Body of pancreas (tissue), 4 donors: Measurements from ENCODE around the gene CATSPER1. TPM values are rescaled to one million over a fixed set of nuclear protein-coding genes. Genes with fewer than 3 reads are reported as not detected.
A peak's percentile ranks its signal among the peaks of the same experiment; 100 is the strongest.

ENCODE experiments used
- ATAC-seq: fragments of 150-250 bp; one replicate; pipeline ENCODE4 v1.9.1; 2016
- DNase-seq, 4 donors: peaks; one replicate each; pipeline ENCODE4 v3.0.0-alpha.2; 2019
- H3K27ac ChIP-seq, 4 donors: fragments of 200-600 bp; sonication (generic); 1 replicate in 3 of 4; 2 replicates in 1 of 4; pipeline versions ENCODE4 v1.5.1 to v1.6.1; 2016 to 2019; ENCODE audit warnings: mild to moderate bottlenecking in 1 of 4, mixed read lengths in 1 of 4, moderate library complexity in 1 of 4
- H3K27me3 ChIP-seq, 2 donors: fragments of 200-600 bp; sonication (generic); one replicate each; pipeline ENCODE4 v1.6.0; 2016; ENCODE audit warnings: mild to moderate bottlenecking in 1 of 2
- H3K36me3 ChIP-seq, 2 donors: fragments of 200-600 bp; sonication (generic); replicated peaks in 1 of 2; 2 replicates each; pipeline ENCODE4 v1.5.1; 2016; ENCODE audit warnings: low read depth in 2 of 2; ENCODE audit not compliant: insufficient read depth in 1 of 2
- H3K4me1 ChIP-seq: fragments of 200-600 bp; sonication (generic); one replicate; pipeline ENCODE4 v1.6.0; 2016
- H3K4me3 ChIP-seq, 2 donors: fragments of 200-600 bp; sonication (generic); 1 replicate in 1 of 2; 2 replicates in 1 of 2; pipeline ENCODE4 v1.5.1; 2016 to 2019
- H3K9me3 ChIP-seq, 3 donors: fragments of 200-600 bp; sonication (generic); 1 replicate in 2 of 3; 2 replicates in 1 of 3; pipeline ENCODE4 v1.5.1; 2016
- POLR2A ChIP-seq, 3 donors: fragments of 450-650 bp; IDR thresholded peaks; one replicate each; pipeline ENCODE4 v1.6.1; 2016; ENCODE audit warnings: antibody characterized with exemption in 3 of 3, mild to moderate bottlenecking in 2 of 3
- WGBS, 2 donors: methylation state at CpG; one replicate each; pipeline ENCODE4 v1.1.5; 2017; 5-methylcytosine and 5-hydroxymethylcytosine counted together
- intact Hi-C: fragments of 100-400 bp; cut with DNase I; formaldehyde crosslinking; loops from one replicate; pipeline ENCODE4 v1.15.1; 2023
- total RNA-seq, 2 donors: library from RNA; depleted of rRNA; stranded (reverse); fragments of >200 nt; gene quantifications; one replicate each; pipeline ENCODE4 v1.1.0, GENCODE V29; 2016
- TF ChIP-seq, protein P1 (sequence below), 7 experiments: fragments of 450-650 bp in 4 of 7; fragments of 200-600 bp in 3 of 7; sonication (generic) in 3 of 7; IDR thresholded peaks; one replicate each; pipeline ENCODE4 v1.5.1; 2016 to 2019; ENCODE audit warnings: antibody characterized with exemption in 7 of 7

CATSPER1 gene
- total RNA-seq, 2 donors from 2014 or later, result not detected

- no peak for TF ChIP-seq POLR2A (IDR thresholded peaks at IDR 0.05)
- TF ChIP-seq, protein P1, sequence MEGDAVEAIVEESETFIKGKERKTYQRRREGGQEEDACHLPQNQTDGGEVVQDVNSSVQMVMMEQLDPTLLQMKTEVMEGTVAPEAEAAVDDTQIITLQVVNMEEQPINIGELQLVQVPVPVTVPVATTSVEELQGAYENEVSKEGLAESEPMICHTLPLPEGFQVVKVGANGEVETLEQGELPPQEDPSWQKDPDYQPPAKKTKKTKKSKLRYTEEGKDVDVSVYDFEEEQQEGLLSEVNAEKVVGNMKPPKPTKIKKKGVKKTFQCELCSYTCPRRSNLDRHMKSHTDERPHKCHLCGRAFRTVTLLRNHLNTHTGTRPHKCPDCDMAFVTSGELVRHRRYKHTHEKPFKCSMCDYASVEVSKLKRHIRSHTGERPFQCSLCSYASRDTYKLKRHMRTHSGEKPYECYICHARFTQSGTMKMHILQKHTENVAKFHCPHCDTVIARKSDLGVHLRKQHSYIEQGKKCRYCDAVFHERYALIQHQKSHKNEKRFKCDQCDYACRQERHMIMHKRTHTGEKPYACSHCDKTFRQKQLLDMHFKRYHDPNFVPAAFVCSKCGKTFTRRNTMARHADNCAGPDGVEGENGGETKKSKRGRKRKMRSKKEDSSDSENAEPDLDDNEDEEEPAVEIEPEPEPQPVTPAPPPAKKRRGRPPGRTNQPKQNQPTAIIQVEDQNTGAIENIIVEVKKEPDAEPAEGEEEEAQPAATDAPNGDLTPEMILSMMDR (IDR thresholded peaks at IDR 0.05), result no peak
- peaks cover 0 to 13% of the 10 kb centered on the region in 2 donors for H3K36me3 ChIP-seq
- no peak for ATAC-seq
- WGBS, 2 donors, result 31 to 44% methylated on average over 2 of the region's 2 CpGs
- no peaks in the 10 kb centered on the region for H3K9me3 ChIP-seq
- intact Hi-C loops, result no loop called here
- H3K27ac ChIP-seq, result peak overlapping the region in 3 of 4 donors; percentile 79 to 95 (median 87)
- peak overlapping the region in 1 of 2 donors; percentile 84 for H3K4me3 ChIP-seq
- peaks cover 31% of the 10 kb centered on the region for H3K4me1 ChIP-seq
- H3K27me3 ChIP-seq, result no peaks in the 10 kb centered on the region
- no peak for DNase-seq
Measured at GRCh38 chr11:66071381-66071801, 45.1 kb upstream of the CATSPER1 start.

- Histone ChIP-seq H3K9me3 (no peaks in the 10 kb centered on the region), H3K36me3 (peaks cover 5 to 17% of the 10 kb centered on the region in 2 donors), H3K27me3 (no peaks in the 10 kb centered on the region), H3K27ac (peak overlapping the region; percentile 67 to 95 (median 83)), H3K4me3 (peak overlapping the region; percentile 50 to 84), H3K4me1 (peaks cover 31% of the 10 kb centered on the region)
- 1 to 5% methylated on average over 13 to 33 of the region's 60 CpGs for WGBS, 2 donors
- DNase-seq, result peak; percentile 52 to 71 (median 59)
- peak in 1 of 3 donors; percentile 22 for TF ChIP-seq POLR2A (IDR thresholded peaks at IDR 0.05)
- TF ChIP-seq, protein P1 (IDR thresholded peaks at IDR 0.05), result no peak
- intact Hi-C loops, result no loop called here
- ATAC-seq, result peak; percentile 34
Measured at GRCh38 chr11:66070604-66071380, 44.5 kb upstream of the CATSPER1 start.

GRCh38 chr11:66069715-66070603 is 43.7 kb upstream of the CATSPER1 start, which contains the start of gene PACS1:
Gene PACS1 (plus strand): TSS chr11:66070272. CDS start chr11:66070487, 215 bp downstream.
- Histone ChIP-seq H3K27me3 (no peaks in the 10 kb centered on the region), H3K4me3 (peak within 1 kb of the TSS; percentile 50 to 84), H3K4me1 (peaks cover 31% of the 10 kb centered on the region), H3K36me3 (peaks cover 5 to 21% of the 10 kb centered on the region in 2 donors), H3K27ac (peak within 1 kb of the TSS; percentile 67 to 95 (median 88)), H3K9me3 (no peaks in the 10 kb centered on the region)
- DNase-seq (peak; percentile 65 to 75 (median 70)), ATAC-seq (peak; percentile 77)
- intact Hi-C loops, result loop anchor here (10.0 kb wide), 1 partner anchor 65 kb away; no protein-coding TSS in a partner anchor
- WGBS, 2 donors, result 1% methylated on average over 29 to 100 of the region's 120 CpGs
- TF ChIP-seq, protein P1 (IDR thresholded peaks at IDR 0.05), result peak in 2 of 7 experiments; percentile 32 to 38
- TF ChIP-seq POLR2A (IDR thresholded peaks at IDR 0.05), result peak in 2 of 3 donors; percentile 43 to 55

DNA sequence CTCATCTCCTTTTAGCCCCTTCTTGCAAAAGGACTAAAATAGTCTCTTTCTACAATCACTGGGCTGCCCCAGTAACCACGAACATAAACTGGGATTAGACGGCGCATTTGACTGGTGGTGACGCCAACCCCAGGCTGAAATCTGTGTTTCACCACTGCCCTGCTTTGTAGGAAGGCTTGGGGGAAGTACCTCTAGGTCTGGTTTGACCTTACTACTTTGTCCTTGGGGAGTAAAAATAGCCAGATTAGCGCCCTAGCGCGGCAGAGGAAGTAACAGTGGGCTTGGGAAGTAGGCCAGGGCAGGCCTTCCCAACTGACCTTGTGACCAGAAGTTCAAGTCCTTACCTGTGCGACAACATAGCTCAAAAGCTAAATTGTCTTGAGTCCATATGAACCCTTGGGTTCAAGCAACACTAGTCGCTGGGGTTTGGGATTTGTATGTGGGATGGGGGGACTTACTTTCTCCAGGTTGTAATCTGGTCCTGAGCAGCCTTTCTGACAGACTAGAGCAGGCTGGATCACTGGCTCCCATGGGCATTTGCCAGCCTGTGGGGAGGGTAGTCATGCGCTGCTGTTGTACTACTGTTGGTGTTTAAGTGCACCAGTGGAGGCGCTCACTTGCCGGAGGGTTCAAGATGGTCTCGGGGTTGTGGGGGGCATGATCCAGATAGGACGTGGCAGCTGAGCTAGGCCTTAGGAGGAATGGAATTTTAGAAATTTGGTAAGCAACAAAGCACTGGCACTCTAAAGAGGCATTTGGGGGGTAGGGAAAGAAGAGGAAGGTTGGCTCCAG is 42.8 kb upstream of the CATSPER1 start:
- H3K27me3 ChIP-seq, result no peaks in the 10 kb centered on the region
- peak overlapping the region; percentile 67 to 95 (median 88) for H3K27ac ChIP-seq
- no peaks in the 10 kb centered on the region for H3K9me3 ChIP-seq
- no peak overlapping the region for H3K4me3 ChIP-seq
- H3K4me1 ChIP-seq, result peaks cover 31% of the 10 kb centered on the region
- ATAC-seq (peak; percentile 34), DNase-seq (peak; percentile 56 to 77 (median 70))
- TF ChIP-seq, protein P1 (IDR thresholded peaks at IDR 0.05), result peak in 2 of 7 experiments; percentile 4 to 6
- TF ChIP-seq POLR2A (IDR thresholded peaks at IDR 0.05), result no peak
- WGBS, 2 donors, result 10 to 22% methylated on average over 14 of the region's 14 CpGs
- intact Hi-C loops, result loop anchor here (10.0 kb wide), 1 partner anchor 66 kb away; no protein-coding TSS in a partner anchor
- peaks cover 5 to 21% of the 10 kb centered on the region in 2 donors for H3K36me3 ChIP-seq
